Activated T-helper 2 cell treated with anti-CD3 and anti-CD28 coated beads, Interferon-gamma antibody, Interleukin-2, Interleukin-4, amounts not matched to agents 10 μg/mL and 5 μg/mL and 100 μg/mL, durations not matched to agents 14 hours and 24 hours and 36 hours (primary cell): ENCODE data around the gene ATP8B4. TPM values are rescaled to one million over a fixed set of nuclear protein-coding genes. Genes with fewer than 3 reads are reported as not detected.
"Not testable (repeated sequence)": the region's sequence is repeated elsewhere in the genome, so short reads cannot be mapped to it uniquely, and the experiment has no call there.

Source experiments
- DNase-seq: peaks from one replicate; pipeline ENCODE4 v3.0.0; 2021; ENCODE audit warnings: low spot score
- H3K27ac Mint-ChIP-seq: one replicate; pipeline ENCODE4 v1.8.0; 2021; ENCODE audit warnings: mixed read lengths
- H3K27me3 Mint-ChIP-seq: one replicate; pipeline ENCODE4 v1.8.0; 2021; ENCODE audit warnings: low read depth, mixed read lengths
- H3K36me3 Mint-ChIP-seq: one replicate; pipeline ENCODE4 v1.8.0; 2021; ENCODE audit warnings: low read depth, mixed read lengths
- H3K4me1 Mint-ChIP-seq: one replicate; pipeline ENCODE4 v1.8.0; 2021; ENCODE audit warnings: low read depth, mixed read lengths
- H3K4me3 Mint-ChIP-seq: one replicate; pipeline ENCODE4 v1.8.0; 2021; ENCODE audit warnings: low read depth, mild to moderate bottlenecking, moderate library complexity, mixed read lengths
- H3K9me3 Mint-ChIP-seq: one replicate; pipeline ENCODE4 v1.8.0; 2021; ENCODE audit warnings: mixed read lengths
- intact Hi-C: fragments of 100-400 bp; cut with micrococcal nuclease; formaldehyde crosslinking; loops from one replicate; pipeline ENCODE4 v1.15.1; 2023
- total RNA-seq: library from RNA; stranded (reverse); gene quantifications from 2 replicates; pipeline ENCODE4 v1.2.3, GENCODE V29; 2022

The ATP8B4 gene
- total RNA-seq, 1 donor from 2014 or later: 75.3 TPM

DNA sequence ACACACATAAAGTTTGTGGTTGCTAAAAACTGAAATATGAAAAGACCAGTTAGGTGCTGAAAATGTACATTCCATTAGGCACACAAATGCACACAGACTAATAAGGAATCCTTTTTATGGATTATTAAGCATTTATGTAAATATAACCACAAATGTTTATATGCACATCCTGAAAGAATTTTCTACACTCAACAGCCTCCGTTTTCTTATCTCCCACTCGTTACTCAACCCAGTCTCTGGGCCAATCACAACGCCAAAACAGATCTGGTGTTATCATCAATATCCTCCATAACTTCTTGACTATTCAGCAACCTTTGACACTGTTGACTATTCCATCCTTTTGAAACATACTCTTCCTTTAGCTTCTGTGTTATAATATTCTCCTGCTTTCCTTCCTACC lies 136.4 kb downstream of the ATP8B4 start:
- Mint-ChIP-seq H3K4me1 (peaks cover 1% of the 10 kb centered on the region), H3K4me3 (no peak overlapping the region), H3K27me3 (no peaks in the 10 kb centered on the region), H3K27ac (no peak overlapping the region), H3K36me3 (peaks cover 49% of the 10 kb centered on the region), H3K9me3 (no peaks in the 10 kb centered on the region)
- DNase-seq: no peak
- intact Hi-C loops: no loop called here

GRCh38 chr15:49979705-49980382 lies 139.2 kb downstream of the ATP8B4 start:
- H3K9me3 Mint-ChIP-seq: no peaks in the 10 kb centered on the region
- H3K4me1 Mint-ChIP-seq: peaks cover 1% of the 10 kb centered on the region
- intact Hi-C loops: no loop called here
- H3K36me3 Mint-ChIP-seq: peaks cover 39% of the 10 kb centered on the region
- H3K4me3 Mint-ChIP-seq: no peak overlapping the region
- no peaks in the 10 kb centered on the region for H3K27me3 Mint-ChIP-seq
- no peak for DNase-seq
- H3K27ac Mint-ChIP-seq: no peak overlapping the region

GRCh38 chr15:49978121-49978520 lies 140.9 kb downstream of the ATP8B4 start:
- H3K27ac Mint-ChIP-seq: no peak overlapping the region
- H3K9me3 Mint-ChIP-seq: no peaks in the 10 kb centered on the region
- H3K4me3 Mint-ChIP-seq: no peak overlapping the region

GRCh38 chr15:49977306-49977705 lies 141.7 kb downstream of the ATP8B4 start:
- intact Hi-C loops: no loop called here
- Mint-ChIP-seq H3K27me3 (no peaks in the 10 kb centered on the region), H3K36me3 (peaks cover 35% of the 10 kb centered on the region), H3K4me1 (peaks cover 3% of the 10 kb centered on the region), H3K27ac (no peak overlapping the region), H3K4me3 (no peak overlapping the region), H3K9me3 (no peaks in the 10 kb centered on the region)
- DNase-seq: no peak

More at GRCh38 chr15:49978121-49978520, 140.9 kb downstream of the ATP8B4 start:
- intact Hi-C loops: no loop called here
- DNase-seq: no peak
- no peaks in the 10 kb centered on the region for H3K27me3 Mint-ChIP-seq
- peaks cover 2% of the 10 kb centered on the region for H3K4me1 Mint-ChIP-seq
- peaks cover 30% of the 10 kb centered on the region for H3K36me3 Mint-ChIP-seq

DNA sequence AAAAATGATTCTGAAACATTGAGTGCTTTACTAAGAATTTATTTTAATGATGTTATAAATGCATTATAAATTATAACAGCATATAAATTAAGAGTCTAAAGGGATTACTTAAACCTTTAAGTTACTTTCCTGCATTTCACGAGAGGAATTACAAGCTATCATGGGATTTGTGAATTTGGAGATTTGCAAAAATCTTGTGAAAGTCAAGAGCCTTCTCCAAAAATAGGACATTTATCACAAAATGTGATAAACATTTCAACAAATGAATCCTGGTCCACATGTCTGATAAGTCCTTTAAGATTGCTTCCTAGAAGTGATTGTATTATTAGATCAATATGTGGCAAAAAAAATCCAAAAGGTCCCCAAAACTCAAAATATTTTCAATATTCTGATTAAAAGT lies 154.5 kb downstream of the ATP8B4 start:
- DNase-seq: no peak
- Mint-ChIP-seq H3K9me3 (peaks cover 30% of the 10 kb centered on the region), H3K27me3 (no peaks in the 10 kb centered on the region), H3K36me3 (peaks cover 73% of the 10 kb centered on the region), H3K4me1 (peaks cover 2% of the 10 kb centered on the region), H3K4me3 (no peak overlapping the region), H3K27ac (no peak overlapping the region)
- intact Hi-C loops: no loop called here

GRCh38 chr15:49964061-49964460 lies 155.0 kb downstream of the ATP8B4 start:
- H3K36me3 Mint-ChIP-seq: peaks cover 69% of the 10 kb centered on the region

DNA sequence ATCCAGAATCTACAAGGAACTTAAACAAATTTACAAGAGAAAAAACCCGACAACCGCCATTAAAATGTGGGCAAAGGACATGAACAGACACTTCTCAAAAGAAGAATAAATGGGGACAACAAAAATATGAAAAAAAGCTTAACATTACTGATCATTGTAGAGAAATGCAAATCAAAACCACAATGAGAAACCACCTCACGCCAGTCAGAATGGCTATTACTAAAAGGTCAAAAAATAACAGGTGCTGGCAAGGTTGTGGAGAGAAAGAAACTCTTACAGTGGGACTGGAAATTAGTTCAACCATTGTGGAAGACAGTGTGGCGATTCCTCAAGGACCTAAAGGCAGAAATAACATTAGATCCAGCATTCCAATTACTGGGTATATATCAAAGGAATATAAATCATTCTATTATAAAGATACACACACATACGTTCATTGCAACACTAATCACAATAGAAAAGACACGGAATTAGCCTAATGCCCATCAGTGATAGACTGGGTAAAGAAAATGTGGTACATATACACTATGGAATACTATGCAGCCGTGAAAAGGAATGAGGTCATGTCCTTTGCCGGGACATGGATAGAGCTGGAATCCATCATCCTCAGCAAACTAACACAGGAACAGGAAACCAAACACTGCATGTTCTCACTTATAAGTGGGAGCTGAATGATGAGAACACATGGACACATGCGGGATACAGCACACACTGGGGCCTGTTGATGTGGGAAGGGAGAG lies 155.8 kb downstream of the ATP8B4 start:
- H3K4me3 Mint-ChIP-seq, DNase-seq, H3K27me3 Mint-ChIP-seq, intact Hi-C loops, H3K4me1 Mint-ChIP-seq, H3K27ac Mint-ChIP-seq: not testable (repeated sequence)
- peaks cover 31% of the 10 kb centered on the region for H3K9me3 Mint-ChIP-seq
- H3K36me3 Mint-ChIP-seq: peaks cover 67% of the 10 kb centered on the region

More at GRCh38 chr15:49964061-49964460, 155.0 kb downstream of the ATP8B4 start:
- H3K4me3 Mint-ChIP-seq: no peak overlapping the region
- no peak for DNase-seq
- H3K27ac Mint-ChIP-seq: no peak overlapping the region
- H3K27me3 Mint-ChIP-seq: no peaks in the 10 kb centered on the region
- H3K4me1 Mint-ChIP-seq: peaks cover 2% of the 10 kb centered on the region
- intact Hi-C loops: no loop called here
- peaks cover 28% of the 10 kb centered on the region for H3K9me3 Mint-ChIP-seq

DNA sequence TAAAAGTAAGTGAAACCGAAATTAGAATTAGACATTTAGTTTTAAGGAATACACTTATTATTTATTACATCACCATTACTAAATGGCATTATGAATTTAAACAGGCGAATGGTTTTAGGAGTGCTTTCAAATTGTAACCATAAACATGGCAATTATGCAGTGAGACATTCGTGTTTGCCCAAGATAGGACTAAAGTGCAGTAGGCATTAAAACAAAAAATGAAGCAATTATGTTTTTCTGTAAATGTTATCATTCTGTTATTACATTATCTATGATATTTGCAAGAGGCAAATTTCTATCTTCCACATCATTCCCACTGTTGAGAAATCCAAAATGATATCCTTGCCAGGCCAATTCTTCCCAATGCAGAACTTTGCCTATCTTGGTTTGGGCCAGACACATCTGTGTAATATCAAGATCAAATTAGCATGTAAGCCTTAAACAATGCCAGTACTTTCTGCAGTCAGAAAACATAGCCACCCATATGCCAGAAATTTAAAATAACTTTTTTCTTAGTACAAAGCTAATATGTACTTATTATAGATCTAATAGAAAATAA lies 156.9 kb downstream of the ATP8B4 start:
- peaks cover 61% of the 10 kb centered on the region for H3K36me3 Mint-ChIP-seq

GRCh38 chr15:49953421-49953820 lies 165.6 kb downstream of the ATP8B4 start:
- no peak overlapping the region for H3K27ac Mint-ChIP-seq
- intact Hi-C loops: no loop called here
- no peak overlapping the region for H3K4me3 Mint-ChIP-seq
- DNase-seq: no peak
- H3K9me3 Mint-ChIP-seq: peaks cover 49% of the 10 kb centered on the region
- peaks cover 71% of the 10 kb centered on the region for H3K36me3 Mint-ChIP-seq
- H3K4me1 Mint-ChIP-seq: no peaks in the 10 kb centered on the region
- H3K27me3 Mint-ChIP-seq: no peaks in the 10 kb centered on the region

More for the DNA sequence above, 156.9 kb downstream of the ATP8B4 start:
- intact Hi-C loops: no loop called here
- Mint-ChIP-seq H3K9me3 (peaks cover 26% of the 10 kb centered on the region), H3K4me3 (no peak overlapping the region), H3K27ac (no peak overlapping the region), H3K27me3 (no peaks in the 10 kb centered on the region), H3K4me1 (no peaks in the 10 kb centered on the region)
- DNase-seq: no peak

DNA sequence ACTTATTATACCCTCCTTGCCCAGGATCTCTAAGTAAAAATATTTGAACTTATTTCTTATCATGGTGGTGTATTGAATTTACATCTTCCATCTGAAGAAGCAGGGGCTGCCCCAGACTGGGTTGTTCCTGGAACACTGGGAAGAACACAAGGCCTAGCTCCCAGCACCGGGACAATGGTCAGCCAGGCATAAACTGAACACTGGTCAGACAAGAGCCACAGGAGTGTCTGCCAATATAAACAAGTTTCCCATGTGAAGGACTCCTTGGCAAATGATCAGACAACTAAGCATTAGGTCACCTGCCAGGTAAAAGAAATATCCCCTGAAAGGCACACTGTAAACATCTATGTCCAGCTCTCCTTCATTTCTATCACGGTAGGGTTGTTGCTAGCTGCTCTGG lies 172.4 kb downstream of the ATP8B4 start:
- Mint-ChIP-seq H3K27me3 (no peaks in the 10 kb centered on the region), H3K27ac (no peak overlapping the region), H3K4me1 (peaks cover 3% of the 10 kb centered on the region), H3K4me3 (no peak overlapping the region), H3K36me3 (peaks cover 65% of the 10 kb centered on the region), H3K9me3 (peaks cover 55% of the 10 kb centered on the region)
- intact Hi-C loops: no loop called here
- DNase-seq: no peak

DNA sequence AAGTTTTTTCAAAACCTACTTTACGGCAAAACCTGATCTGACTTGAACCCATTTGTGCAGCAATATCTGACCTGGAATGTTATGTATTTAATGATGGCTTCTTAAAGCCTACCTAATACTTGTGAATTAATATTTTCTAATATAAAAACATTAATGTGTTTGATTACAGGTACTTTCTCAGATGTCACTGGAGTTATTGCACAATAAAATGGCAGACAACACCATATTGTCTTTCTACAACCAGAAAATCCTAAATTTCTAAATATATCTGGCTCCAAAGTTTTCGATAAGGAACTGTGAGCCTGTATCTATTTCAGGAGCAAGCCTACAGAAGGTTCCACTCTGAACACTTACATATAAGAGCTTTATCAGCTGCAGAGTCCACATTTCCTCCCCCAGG lies 184.5 kb downstream of the ATP8B4 start:
- intact Hi-C loops: no loop called here
- peaks cover 7% of the 10 kb centered on the region for H3K4me1 Mint-ChIP-seq
- DNase-seq: no peak
- H3K9me3 Mint-ChIP-seq: peaks cover 5% of the 10 kb centered on the region
- H3K27me3 Mint-ChIP-seq: no peaks in the 10 kb centered on the region
- no peak overlapping the region for H3K27ac Mint-ChIP-seq
- no peak overlapping the region for H3K4me3 Mint-ChIP-seq
- H3K36me3 Mint-ChIP-seq: peaks cover 46% of the 10 kb centered on the region

DNA sequence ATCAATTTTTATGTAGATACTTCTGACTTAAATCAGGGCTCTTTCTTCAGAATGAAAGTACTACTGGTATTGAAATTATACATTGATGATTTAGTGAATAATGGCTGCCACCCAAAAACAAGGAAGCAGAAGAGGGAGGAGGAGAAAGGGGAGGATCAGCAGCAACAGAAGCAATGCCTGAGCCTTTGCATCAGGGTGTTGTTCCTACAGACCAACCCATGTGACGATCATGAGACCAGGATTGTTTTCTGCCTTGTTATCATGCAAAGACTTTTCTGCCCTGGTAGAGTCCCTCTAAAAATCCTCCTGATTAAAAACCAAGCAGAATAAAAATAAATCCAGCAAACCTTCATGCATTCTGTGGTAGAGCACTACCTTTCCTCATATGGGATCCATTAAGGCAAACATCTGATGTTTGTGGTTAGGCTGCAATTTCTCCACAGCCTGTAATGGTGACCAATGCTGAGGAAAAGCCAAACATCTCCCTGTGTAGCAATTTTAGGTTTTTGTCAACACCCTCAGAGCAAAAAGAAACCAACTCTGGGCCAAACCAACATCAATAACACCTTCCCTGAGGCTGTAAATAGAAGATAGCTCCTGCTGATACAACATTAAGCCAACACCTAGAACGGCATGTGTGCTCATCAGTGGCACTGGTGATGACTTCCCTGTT lies 191.7 kb downstream of the ATP8B4 start:
- intact Hi-C loops: no loop called here

GRCh38 chr15:49926740-49927139 lies 192.3 kb downstream of the ATP8B4 start:
- Mint-ChIP-seq H3K27me3 (no peaks in the 10 kb centered on the region), H3K27ac (no peak overlapping the region), H3K4me1 (peaks cover 2% of the 10 kb centered on the region), H3K9me3 (no peaks in the 10 kb centered on the region), H3K4me3 (no peak overlapping the region), H3K36me3 (peaks cover 51% of the 10 kb centered on the region)
- intact Hi-C loops: no loop called here
- no peak for DNase-seq

More for the DNA sequence above, 191.7 kb downstream of the ATP8B4 start:
- no peaks in the 10 kb centered on the region for H3K9me3 Mint-ChIP-seq
- H3K4me3 Mint-ChIP-seq: no peak overlapping the region
- H3K36me3 Mint-ChIP-seq: peaks cover 50% of the 10 kb centered on the region
- H3K27me3 Mint-ChIP-seq: no peaks in the 10 kb centered on the region
- no peak overlapping the region for H3K27ac Mint-ChIP-seq
- DNase-seq: no peak
- peaks cover 2% of the 10 kb centered on the region for H3K4me1 Mint-ChIP-seq
